Spleen (tissue), 11 donors: ENCODE results near the gene CA5B. TPM values are rescaled to one million over a fixed set of nuclear protein-coding genes. Genes with fewer than 3 reads are reported as not detected.

Experiments
- DNase-seq: peaks from one replicate; pipeline ENCODE4 v3.0.0-alpha.2; 2020
- H3K27ac ChIP-seq, 8 donors: fragments of 200-600 bp; sonication (generic) in 7 of 8; 1 replicate in 4 of 8; 2 replicates in 4 of 8; pipeline versions ENCODE4 v1.5.0 to v1.8.0; 2016 to 2021; ENCODE audit warnings: inconsistent platforms in 4 of 8, mild to moderate bottlenecking in 4 of 8, moderate library complexity in 1 of 8
- H3K27me3 ChIP-seq, 7 donors: fragments of 200-600 bp; sonication (generic) in 6 of 7; replicated peaks in 1 of 7; 1 replicate in 4 of 7; 2 replicates in 3 of 7; pipeline versions ENCODE4 v1.5.0 to v1.8.0; 2016 to 2021; ENCODE audit warnings: inconsistent platforms in 3 of 7, mild to moderate bottlenecking in 1 of 7
- H3K36me3 ChIP-seq, 6 donors: fragments of 200-600 bp; sonication (generic) in 5 of 6; 1 replicate in 4 of 6; 2 replicates in 2 of 6; pipeline versions ENCODE4 v1.5.0 to v1.8.0; 2016 to 2021; ENCODE audit warnings: inconsistent platforms in 2 of 6
- H3K4me1 ChIP-seq, 6 donors: fragments of 200-600 bp; sonication (generic) in 5 of 6; 1 replicate in 3 of 6; 2 replicates in 3 of 6; pipeline versions ENCODE4 v1.5.0 to v1.8.0; 2016 to 2021; ENCODE audit warnings: inconsistent platforms in 3 of 6
- H3K4me3 ChIP-seq, 8 donors: fragments of 200-600 bp; sonication (generic) in 7 of 8; 1 replicate in 4 of 8; 2 replicates in 4 of 8; pipeline versions ENCODE4 v1.5.0 to v1.8.0; 2016 to 2021; ENCODE audit warnings: inconsistent platforms in 4 of 8, mild to moderate bottlenecking in 4 of 8, moderate library complexity in 2 of 8
- H3K9me3 ChIP-seq, 8 donors: fragments of 200-600 bp; sonication (generic) in 7 of 8; 1 replicate in 4 of 8; 2 replicates in 4 of 8; pipeline versions ENCODE4 v1.5.0 to v1.8.0; 2016 to 2021; ENCODE audit warnings: inconsistent platforms in 4 of 8
- CTCF ChIP-seq, 11 experiments: fragments of 200-600 bp in 7 of 11; fragments of 450-650 bp in 4 of 11; sonication (generic) in 4 of 11; IDR thresholded peaks in 8 of 11; conservative IDR thresholded peaks in 3 of 11; 1 replicate in 7 of 11; 2 replicates in 4 of 11; pipeline versions ENCODE4 v1.4.0 to v1.8.0; 2016 to 2021; ENCODE audit warnings: antibody characterized with exemption in 11 of 11, inconsistent platforms in 4 of 11, mild to moderate bottlenecking in 1 of 11
- POLR2A ChIP-seq, 3 donors: fragments of 450-650 bp; IDR thresholded peaks; one replicate each; pipeline ENCODE4 v1.5.1; 2017; ENCODE audit warnings: antibody characterized with exemption in 3 of 3, mild to moderate bottlenecking in 1 of 3
- POLR2AphosphoS5 ChIP-seq, 3 donors: sonication (generic); formaldehyde crosslinking; IDR thresholded peaks; one replicate each; pipeline ENCODE4 v1.5.1; 2017; ENCODE audit warnings: antibody characterized with exemption in 3 of 3
- WGBS, 5 donors: extraction: QIAGEN DNeasy Blood & Tissue Kit in 3 of 5; methylation state at CpG; one replicate each; pipeline versions ENCODE4 v1.1.5 to v1.1.7; 2013 to 2018; 5-methylcytosine and 5-hydroxymethylcytosine counted together
- intact Hi-C: fragments of 100-400 bp; cut with DNase I; formaldehyde crosslinking; loops from one replicate; pipeline ENCODE4 v1.15.0; 2023; ENCODE audit warnings: low total_unique reads
- polyA plus RNA-seq, 3 donors: library from polyadenylated mRNA; stranded (reverse); fragments of 200-250 nt; gene quantifications; one replicate each; pipeline ENCODE4 v1.2.1, GENCODE V29; 2013
- total RNA-seq, 7 donors: library from RNA; depleted of rRNA in 3 of 7; stranded (reverse); fragments of >200 nt in 3 of 7; fragmentation: NEBNext Ultra II Directional in 4 of 7; extraction: Animal tissue kit (Norgen Biotek cat#: 25700) in 4 of 7; gene quantifications; one replicate each; pipeline versions ENCODE4 v1.1.0 to v1.2.1, GENCODE V29; 2016 to 2021
- donor health status: healthy with polysubstance abuse.
- donor health status: DM: no; HTN: no; CAD: no; lungs with moderate emphysema.
- donor health status: DM: no; HTN: no; CAD: no.
- donor health status: Bipolar disorder and iron deficiency.
- donor health status: healthy.
- donor health status: DM: no; HTN: no; CAD: no.
- donor health status: DM: yes; HTN: yes; CAD: no.

Gene CA5B
- total and polyA plus RNA-seq, 10 donors, result 1.4 to 24.1 (median 15.5) TPM

GRCh38 chrX:15815779-15816437 lies 77.8 kb downstream of the CA5B start:
- intact Hi-C loops, result no loop called here
- peak overlapping the region in 4 of 8 donors; percentile 2 to 36 (median 26) for H3K27ac ChIP-seq
- H3K36me3 ChIP-seq, result peaks cover 4 to 100% (median 77%) of the 10 kb centered on the region in 6 donors
- TF ChIP-seq POLR2AphosphoS5 (IDR thresholded peaks at IDR 0.05), result peak in 1 of 3 donors; percentile 27
- no peak for TF ChIP-seq POLR2A (IDR thresholded peaks at IDR 0.05)
- peak in 7 of 11 experiments; percentile 10 to 36 (median 22) for TF ChIP-seq CTCF (IDR thresholded peaks at IDR 0.05 in 8 of 11, conservative IDR thresholded peaks at IDR 0.05 in 3 of 11)
- 42 to 72% (median 68%) methylated on average over 10 of the region's 10 CpGs for WGBS, 5 donors
- peaks cover 0 to 32% (median 7%) of the 10 kb centered on the region in 6 donors for H3K4me1 ChIP-seq
- no peaks in the 10 kb centered on the region for H3K9me3 ChIP-seq
- no peak for DNase-seq
- no peak overlapping the region for H3K4me3 ChIP-seq
- no peaks in the 10 kb centered on the region for H3K27me3 ChIP-seq

GRCh38 chrX:15816438-15816809 lies 78.4 kb downstream of the CA5B start:
- WGBS, 5 donors, result 55 to 94% (median 78%) methylated on average over 1 of the region's 1 CpG
- no peak overlapping the region for H3K4me3 ChIP-seq
- H3K36me3 ChIP-seq, result peaks cover 2 to 100% (median 77%) of the 10 kb centered on the region in 6 donors
- TF ChIP-seq CTCF (IDR thresholded peaks at IDR 0.05 in 8 of 11, conservative IDR thresholded peaks at IDR 0.05 in 3 of 11) (no peak), POLR2AphosphoS5 (IDR thresholded peaks at IDR 0.05) (no peak), POLR2A (IDR thresholded peaks at IDR 0.05) (no peak)
- no peak for DNase-seq
- no peaks in the 10 kb centered on the region for H3K9me3 ChIP-seq
- peak overlapping the region in 4 of 8 donors; percentile 2 to 36 (median 26) for H3K27ac ChIP-seq
- intact Hi-C loops, result no loop called here
- H3K4me1 ChIP-seq, result peaks cover 0 to 32% (median 7%) of the 10 kb centered on the region in 6 donors
- H3K27me3 ChIP-seq, result no peaks in the 10 kb centered on the region

GRCh38 chrX:15816886-15817285 lies 78.8 kb downstream of the CA5B start:
- TF ChIP-seq CTCF (IDR thresholded peaks at IDR 0.05 in 8 of 11, conservative IDR thresholded peaks at IDR 0.05 in 3 of 11) (no peak), POLR2AphosphoS5 (IDR thresholded peaks at IDR 0.05) (peak in 1 of 3 donors; percentile 7)
- peaks cover 0 to 32% (median 7%) of the 10 kb centered on the region in 6 donors for H3K4me1 ChIP-seq
- H3K27ac ChIP-seq, result peak overlapping the region in 4 of 8 donors; percentile 2 to 36 (median 26)
- no peak overlapping the region for H3K4me3 ChIP-seq
- DNase-seq, result no peak
- no peaks in the 10 kb centered on the region for H3K27me3 ChIP-seq
- intact Hi-C loops, result no loop called here
- peaks cover 2 to 100% (median 76%) of the 10 kb centered on the region in 6 donors for H3K36me3 ChIP-seq
- H3K9me3 ChIP-seq, result no peaks in the 10 kb centered on the region
- WGBS, 5 donors, result 19 to 45% (median 26%) methylated on average over 4 of the region's 4 CpGs
